Measurements from ENCODE around the gene TAS2R5.
"Not testable (repeated sequence)": the region's sequence is repeated elsewhere in the genome, so short reads cannot be mapped to it uniquely, and the experiment has no call there.

TAS2R5 gene

GRCh38 chr7:141785706-141786552, 4.1 kb upstream of the TAS2R5 start:
- H3K9me3 ChIP-seq (ENCODE audit: control insufficient read depth, low read length), result no peaks in the 10 kb centered on the region
- no peak overlapping the region for H3K4me3 ChIP-seq (ENCODE audit: extremely low read depth, insufficient read depth, low read length, poor library complexity, severe bottlenecking)
- peaks cover 22% of the 10 kb centered on the region for H3K36me3 ChIP-seq (ENCODE audit: control insufficient read depth, insufficient read depth, low read length)
- 69 to 71% methylated on average over 7 to 9 of the region's 13 CpGs for WGBS, 2 experiments (ENCODE audit: insufficient coverage in 2 of 2)
- no peaks in the 10 kb centered on the region for H3K4me1 ChIP-seq (ENCODE audit: control insufficient read depth, insufficient read depth, low read length, poor library complexity, severe bottlenecking)
- H3K27ac ChIP-seq (ENCODE audit: low read depth, low read length, severe bottlenecking), result no peak overlapping the region

DNA sequence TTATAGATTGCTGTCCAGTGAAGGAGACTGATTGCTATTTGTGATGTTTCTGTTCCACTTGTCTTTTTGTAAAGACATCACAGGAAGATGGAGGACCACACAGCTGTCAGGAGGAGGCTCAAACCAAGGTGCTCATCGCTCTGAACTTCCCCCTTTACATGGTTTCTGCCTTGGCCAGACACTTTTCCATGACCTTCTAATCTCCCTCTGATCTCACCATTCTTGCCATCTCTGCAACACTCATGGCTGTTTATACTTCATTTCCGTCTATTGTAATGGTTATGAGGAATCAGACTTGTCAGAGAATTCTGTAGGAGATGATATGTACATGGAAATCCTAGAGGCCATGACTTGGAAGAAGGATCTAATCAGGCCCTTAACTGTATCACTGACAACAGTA, 1.7 kb upstream of the TAS2R5 start:
- WGBS, 2 experiments (ENCODE audit: insufficient coverage in 2 of 2), result 80 to 100% methylated on average over 1 of the region's 2 CpGs
- Histone ChIP-seq H3K9me3 (ENCODE audit: control insufficient read depth, low read length) (no peaks in the 10 kb centered on the region), H3K4me3 (ENCODE audit: extremely low read depth, insufficient read depth, low read length, poor library complexity, severe bottlenecking) (no peak overlapping the region), H3K36me3 (ENCODE audit: control insufficient read depth, insufficient read depth, low read length) (peaks cover 27% of the 10 kb centered on the region), H3K4me1 (ENCODE audit: control insufficient read depth, insufficient read depth, low read length, poor library complexity, severe bottlenecking) (no peaks in the 10 kb centered on the region), H3K27ac (ENCODE audit: low read depth, low read length, severe bottlenecking) (no peak overlapping the region)

- no peak overlapping the region for H3K4me3 ChIP-seq (ENCODE audit: extremely low read depth, insufficient read depth, low read length, poor library complexity, severe bottlenecking)
These were observed 2.5 kb downstream of the TAS2R5 start for GRCh38 chr7:141792526-141792925.

GRCh38 chr7:141820067-141820466, 30.1 kb downstream of the TAS2R5 start:
- H3K4me1 ChIP-seq (ENCODE audit: control insufficient read depth, insufficient read depth, low read length, poor library complexity, severe bottlenecking), result no peaks in the 10 kb centered on the region
- 86% methylated on average over 1 of the region's 1 CpG; no CpG with 5 or more reads in 1 of the 2 experiments for WGBS, 2 experiments (ENCODE audit: insufficient coverage in 2 of 2)
- no peaks in the 10 kb centered on the region for H3K9me3 ChIP-seq (ENCODE audit: control insufficient read depth, low read length)
- H3K27ac ChIP-seq (ENCODE audit: low read depth, low read length, severe bottlenecking), result no peak overlapping the region
- no peak overlapping the region for H3K4me3 ChIP-seq (ENCODE audit: extremely low read depth, insufficient read depth, low read length, poor library complexity, severe bottlenecking)
- no peaks in the 10 kb centered on the region for H3K36me3 ChIP-seq (ENCODE audit: control insufficient read depth, insufficient read depth, low read length)

More at GRCh38 chr7:141792526-141792925, 2.5 kb downstream of the TAS2R5 start:
- WGBS, 2 experiments (ENCODE audit: insufficient coverage in 2 of 2), result no CpG with 5 or more reads among the region's 2 CpGs
- no peaks in the 10 kb centered on the region for H3K9me3 ChIP-seq (ENCODE audit: control insufficient read depth, low read length)
- no peak overlapping the region for H3K27ac ChIP-seq (ENCODE audit: low read depth, low read length, severe bottlenecking)
- H3K36me3 ChIP-seq (ENCODE audit: control insufficient read depth, insufficient read depth, low read length), result peaks cover 32% of the 10 kb centered on the region
- H3K4me1 ChIP-seq (ENCODE audit: control insufficient read depth, insufficient read depth, low read length, poor library complexity, severe bottlenecking), result no peaks in the 10 kb centered on the region

DNA sequence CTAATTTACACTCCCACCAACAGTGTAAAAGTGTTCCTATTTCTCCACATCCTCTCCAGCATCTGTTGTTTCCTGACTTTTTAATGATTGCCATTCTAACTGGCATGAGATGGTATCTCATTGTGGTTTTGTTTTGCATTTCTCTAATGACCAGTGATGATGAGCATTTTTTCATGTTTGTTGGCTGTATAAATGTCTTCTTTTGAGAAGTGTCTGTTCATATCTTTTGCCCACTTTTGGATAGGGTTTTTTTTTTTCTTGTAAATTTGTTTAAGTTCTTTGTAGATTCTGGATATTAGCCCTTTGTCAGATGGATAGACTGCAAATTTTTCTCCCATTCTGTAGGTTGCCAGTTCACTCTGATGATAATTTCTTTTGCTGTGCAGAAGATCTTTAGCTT, 32.4 kb downstream of the TAS2R5 start:
- H3K9me3 ChIP-seq (ENCODE audit: control insufficient read depth, low read length); H3K36me3 ChIP-seq (ENCODE audit: control insufficient read depth, insufficient read depth, low read length); H3K4me1 ChIP-seq (ENCODE audit: control insufficient read depth, insufficient read depth, low read length, poor library complexity, severe bottlenecking); H3K4me3 ChIP-seq (ENCODE audit: extremely low read depth, insufficient read depth, low read length, poor library complexity, severe bottlenecking); H3K27ac ChIP-seq (ENCODE audit: low read depth, low read length, severe bottlenecking): not testable (repeated sequence)

DNA sequence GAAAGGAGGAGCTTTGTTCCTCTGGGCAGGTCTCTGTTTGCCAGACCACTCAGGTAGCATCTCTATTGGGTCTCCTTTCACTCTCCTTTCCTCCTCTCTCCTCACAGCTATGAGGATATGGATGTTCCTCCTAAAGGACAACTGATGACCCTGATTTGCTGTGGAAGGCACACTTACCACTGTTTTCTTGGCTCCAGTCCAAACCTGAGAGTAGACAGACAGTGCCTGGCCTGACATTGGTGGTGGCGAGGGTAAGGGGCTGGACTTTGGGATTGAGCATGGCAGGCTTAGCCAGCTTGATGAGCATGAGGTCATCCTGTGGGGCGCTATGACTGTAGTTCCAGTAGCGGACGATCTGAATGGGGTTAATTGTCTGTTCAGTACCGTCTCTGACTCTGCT, 47.7 kb downstream of the TAS2R5 start:
- 85 to 93% methylated on average over 4 to 5 of the region's 5 CpGs for WGBS, 2 experiments (ENCODE audit: insufficient coverage in 2 of 2)
- Histone ChIP-seq H3K4me3 (ENCODE audit: extremely low read depth, insufficient read depth, low read length, poor library complexity, severe bottlenecking) (no peak overlapping the region), H3K9me3 (ENCODE audit: control insufficient read depth, low read length) (no peaks in the 10 kb centered on the region), H3K27ac (ENCODE audit: low read depth, low read length, severe bottlenecking) (no peak overlapping the region), H3K4me1 (ENCODE audit: control insufficient read depth, insufficient read depth, low read length, poor library complexity, severe bottlenecking) (no peaks in the 10 kb centered on the region), H3K36me3 (ENCODE audit: control insufficient read depth, insufficient read depth, low read length) (no peaks in the 10 kb centered on the region)

DNA sequence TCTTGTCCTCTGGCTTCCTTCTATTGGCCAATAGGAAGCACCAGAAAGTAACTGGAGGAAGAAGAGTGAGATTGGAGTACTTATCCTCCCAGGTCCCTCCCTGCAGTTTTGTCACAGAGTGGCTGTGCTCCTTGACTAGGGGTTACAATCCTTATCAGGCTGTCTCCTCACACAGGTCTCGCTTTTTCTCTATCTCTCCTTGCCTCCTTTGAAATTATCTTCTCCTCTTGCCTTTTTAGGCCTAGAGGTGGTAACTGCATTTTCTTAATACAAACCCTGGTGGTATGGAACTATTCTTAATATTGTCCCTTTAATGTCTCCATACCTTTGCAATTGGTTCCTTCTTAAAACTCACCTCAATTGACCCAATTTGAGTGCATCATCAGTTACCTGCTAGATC, 48.6 kb downstream of the TAS2R5 start:
- Histone ChIP-seq H3K36me3 (ENCODE audit: control insufficient read depth, insufficient read depth, low read length) (no peaks in the 10 kb centered on the region), H3K27ac (ENCODE audit: low read depth, low read length, severe bottlenecking) (no peak overlapping the region), H3K4me1 (ENCODE audit: control insufficient read depth, insufficient read depth, low read length, poor library complexity, severe bottlenecking) (no peaks in the 10 kb centered on the region), H3K9me3 (ENCODE audit: control insufficient read depth, low read length) (no peaks in the 10 kb centered on the region), H3K4me3 (ENCODE audit: extremely low read depth, insufficient read depth, low read length, poor library complexity, severe bottlenecking) (no peak overlapping the region)
- WGBS, 2 experiments (ENCODE audit: insufficient coverage in 2 of 2), result 100% methylated on average over 1 of the region's 1 CpG; no CpG with 5 or more reads in 1 of the 2 experiments

DNA sequence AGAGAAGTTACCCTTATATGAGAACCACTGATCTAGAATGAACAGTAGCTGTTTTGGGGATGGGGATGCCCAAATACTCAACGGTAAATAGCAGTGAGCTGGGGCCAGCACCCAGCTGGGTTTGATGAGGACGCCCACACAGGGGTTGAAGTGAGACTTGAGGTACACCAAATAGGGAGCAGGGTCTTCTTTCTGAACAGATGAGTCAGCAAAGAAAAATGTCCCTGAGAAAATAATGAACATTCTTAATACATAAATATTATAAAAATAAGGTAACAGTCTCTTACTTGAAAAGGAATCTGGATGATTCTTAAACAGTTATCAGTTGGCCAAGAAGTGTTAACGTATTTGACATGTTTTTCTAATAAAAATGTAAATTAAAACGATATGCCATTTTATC, 49.2 kb downstream of the TAS2R5 start:
- Histone ChIP-seq H3K9me3 (ENCODE audit: control insufficient read depth, low read length) (no peaks in the 10 kb centered on the region), H3K4me3 (ENCODE audit: extremely low read depth, insufficient read depth, low read length, poor library complexity, severe bottlenecking) (no peak overlapping the region), H3K36me3 (ENCODE audit: control insufficient read depth, insufficient read depth, low read length) (no peaks in the 10 kb centered on the region), H3K27ac (ENCODE audit: low read depth, low read length, severe bottlenecking) (no peak overlapping the region), H3K4me1 (ENCODE audit: control insufficient read depth, insufficient read depth, low read length, poor library complexity, severe bottlenecking) (no peaks in the 10 kb centered on the region)
- WGBS, 2 experiments (ENCODE audit: insufficient coverage in 2 of 2), result 80% methylated on average over 2 of the region's 4 CpGs; no CpG with 5 or more reads in 1 of the 2 experiments

DNA sequence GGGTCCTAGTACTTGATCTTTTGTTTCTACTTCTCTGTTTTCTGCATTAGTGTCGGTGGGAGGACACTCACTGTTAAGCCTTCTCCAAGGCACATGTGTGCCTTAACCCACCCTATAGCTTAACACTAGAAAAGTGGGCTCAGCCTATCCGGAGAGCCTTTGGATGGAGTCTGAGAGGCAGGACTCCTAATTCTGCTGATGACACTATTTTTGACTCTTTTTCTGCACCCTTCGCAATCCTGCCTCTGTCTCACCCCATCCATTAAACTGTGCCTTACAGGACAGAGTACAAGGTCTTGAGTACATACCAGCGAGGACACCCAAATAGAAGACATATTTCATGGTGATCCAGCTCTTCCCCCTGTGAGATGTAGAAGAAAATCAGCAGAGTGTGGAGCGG, 50.7 kb downstream of the TAS2R5 start:
- no peaks in the 10 kb centered on the region for H3K36me3 ChIP-seq (ENCODE audit: control insufficient read depth, insufficient read depth, low read length)
- H3K9me3 ChIP-seq (ENCODE audit: control insufficient read depth, low read length), result no peaks in the 10 kb centered on the region
- no peak overlapping the region for H3K27ac ChIP-seq (ENCODE audit: low read depth, low read length, severe bottlenecking)
- no peaks in the 10 kb centered on the region for H3K4me1 ChIP-seq (ENCODE audit: control insufficient read depth, insufficient read depth, low read length, poor library complexity, severe bottlenecking)
- H3K4me3 ChIP-seq (ENCODE audit: extremely low read depth, insufficient read depth, low read length, poor library complexity, severe bottlenecking), result no peak overlapping the region
- 88 to 96% methylated on average over 2 to 3 of the region's 5 CpGs for WGBS, 2 experiments (ENCODE audit: insufficient coverage in 2 of 2)
